GM10847 (cell line): ENCODE results near the gene FHOD3.

Experiments used
- POLR2A ChIP-seq: IDR thresholded peaks from 2 replicates; pipeline ENCODE4 v1.6.1; 2011; ENCODE audit not compliant: insufficient read length; ENCODE audit errors: extremely low read depth

FHOD3 gene

GRCh38 chr18:36792634-36793283 lies 495.2 kb downstream of the FHOD3 start:
- no peak for TF ChIP-seq POLR2A

- TF ChIP-seq POLR2A = no peak
These were observed 501.4 kb downstream of the FHOD3 start for GRCh38 chr18:36798738-36799473.

DNA sequence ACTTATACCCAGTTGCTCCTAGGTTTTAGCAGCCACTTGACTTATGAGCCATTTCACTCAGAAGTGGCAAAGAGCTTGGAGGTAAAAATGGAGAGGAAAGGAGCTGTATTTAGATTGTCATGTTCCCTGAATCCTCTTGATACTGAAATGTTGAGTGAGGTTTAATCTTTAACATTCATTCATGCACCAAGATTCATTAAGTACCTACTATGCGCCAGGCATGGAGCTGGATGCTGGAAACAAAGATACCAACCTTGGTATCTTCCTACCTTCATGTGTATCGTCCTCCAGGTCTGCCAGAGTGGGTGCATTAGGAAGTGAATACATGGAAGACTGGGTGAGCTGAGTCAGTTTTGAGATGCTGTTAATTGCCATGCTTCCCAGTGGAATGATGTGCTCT lies 507.6 kb downstream of the FHOD3 start:
- TF ChIP-seq POLR2A = no peak

GRCh38 chr18:36808681-36809080 lies 511.2 kb downstream of the FHOD3 start:
- no peak for TF ChIP-seq POLR2A

DNA sequence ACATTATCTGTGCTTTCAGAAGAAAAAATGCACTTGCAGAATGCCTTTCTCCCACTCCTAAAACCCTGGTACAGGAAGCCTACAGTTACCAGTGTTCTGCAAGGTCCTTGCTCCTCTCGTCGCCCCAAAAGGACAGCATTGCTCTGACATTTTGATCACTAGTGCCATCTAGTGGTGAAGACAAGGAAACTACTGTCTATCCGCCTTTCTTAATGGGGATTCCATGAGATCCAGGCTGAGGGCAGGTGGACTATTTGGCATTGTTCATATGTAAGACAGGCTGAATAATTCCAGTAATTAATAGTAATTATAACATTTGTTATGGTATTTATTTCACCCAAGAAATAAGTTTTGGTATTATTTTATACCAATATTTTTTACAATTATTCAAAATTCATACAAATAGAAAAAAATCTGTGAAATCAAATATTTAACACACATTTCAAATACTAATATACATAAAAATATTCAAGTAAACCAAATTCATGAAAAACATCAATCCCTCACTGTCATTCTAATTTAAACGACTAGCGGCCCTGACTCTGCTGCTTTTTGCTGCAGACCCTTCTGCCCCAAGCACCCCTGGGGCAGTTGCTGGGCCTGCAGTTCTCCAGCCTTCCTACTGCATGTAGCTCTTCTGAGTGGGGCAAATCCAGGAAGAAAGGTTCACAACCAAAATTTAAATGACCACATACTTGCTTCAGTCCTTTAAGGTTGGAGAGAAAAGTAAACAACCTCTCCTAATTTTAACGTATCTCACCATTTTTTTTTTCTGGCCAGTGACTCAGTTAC lies 512.3 kb downstream of the FHOD3 start:
- no peak for TF ChIP-seq POLR2A

DNA sequence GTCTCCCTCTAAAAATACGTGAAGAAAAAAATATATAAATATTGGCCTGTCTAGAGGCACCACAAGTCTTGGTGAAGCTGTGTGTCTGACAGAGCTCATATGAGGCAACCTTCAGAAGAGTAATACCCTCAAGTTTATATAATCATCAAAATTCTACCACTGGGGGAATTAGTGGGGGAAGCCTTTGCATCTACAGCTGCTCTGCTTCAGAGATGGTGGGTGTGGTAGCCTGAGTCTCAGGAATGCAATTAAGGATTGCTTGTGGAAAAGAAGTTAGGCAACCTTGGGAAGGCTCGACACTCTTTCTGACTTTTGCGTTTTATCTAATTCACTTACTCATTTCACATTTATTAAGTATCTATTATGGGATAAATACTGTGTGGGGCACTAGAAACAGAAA lies 513.9 kb downstream of the FHOD3 start:
- TF ChIP-seq POLR2A = no peak

DNA sequence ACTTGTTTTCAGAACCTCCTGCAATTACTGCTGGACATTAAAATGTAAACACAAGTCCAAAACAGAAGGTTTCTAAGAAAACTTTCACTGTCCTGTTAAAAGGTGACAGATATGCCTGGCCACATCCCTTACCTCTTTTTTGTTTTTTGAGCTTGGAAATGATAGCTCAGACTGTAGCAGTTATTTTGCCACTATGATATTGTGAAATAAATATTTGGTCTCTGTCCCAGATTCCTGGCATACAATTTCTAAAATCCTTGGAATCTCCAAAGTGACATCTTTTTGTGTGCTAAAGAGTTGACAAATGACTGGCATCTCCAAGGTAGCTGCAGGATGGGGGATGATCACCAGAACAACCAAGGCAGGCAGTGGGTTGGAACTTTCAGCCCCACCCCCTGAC lies 514.4 kb downstream of the FHOD3 start:
- TF ChIP-seq POLR2A = no peak

GRCh38 chr18:36812678-36813077 lies 515.2 kb downstream of the FHOD3 start:
- no peak for TF ChIP-seq POLR2A

GRCh38 chr18:36813101-36813775 lies 515.7 kb downstream of the FHOD3 start:
- no peak for TF ChIP-seq POLR2A

DNA sequence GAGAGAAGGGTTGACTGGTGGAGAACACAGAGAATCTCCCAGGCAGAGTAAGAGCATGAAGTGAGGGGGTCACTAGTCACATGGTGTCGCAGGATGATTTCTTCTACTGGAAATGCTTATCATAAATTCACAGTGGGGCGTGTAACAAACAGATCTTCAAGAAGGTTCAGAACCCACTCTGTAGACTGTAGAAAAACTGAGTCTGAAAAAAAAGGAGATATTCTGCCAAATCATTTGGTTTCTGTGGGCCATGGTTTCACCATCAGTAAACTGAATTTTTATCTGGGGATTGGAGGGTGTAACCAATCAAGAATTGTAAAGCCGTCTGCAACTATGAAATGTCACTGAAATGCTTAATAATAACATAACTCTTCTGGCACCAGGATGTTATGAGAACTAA lies 516.3 kb downstream of the FHOD3 start:
- no peak for TF ChIP-seq POLR2A

- no peak for TF ChIP-seq POLR2A
These were observed 517.5 kb downstream of the FHOD3 start for GRCh38 chr18:36814994-36815393.

DNA sequence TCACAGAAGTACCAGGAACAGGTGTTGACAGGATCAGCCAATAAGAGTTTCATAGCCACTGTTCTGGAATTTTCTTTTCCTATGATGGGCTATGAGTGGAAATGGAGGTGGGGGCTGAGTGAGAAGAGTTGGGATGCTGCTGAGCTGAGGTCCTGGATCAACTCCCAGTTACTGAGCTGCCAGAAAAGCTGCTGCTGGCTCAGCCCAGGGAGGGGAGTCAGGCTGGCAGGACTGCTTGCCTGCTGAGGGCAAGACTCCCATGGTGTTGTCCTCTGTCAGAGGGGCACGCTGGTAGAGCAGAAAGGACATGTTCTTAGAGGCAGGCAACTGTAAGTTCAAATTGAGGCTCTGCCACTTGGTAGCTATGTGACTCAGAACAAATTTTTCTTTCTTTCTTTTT lies 519.5 kb downstream of the FHOD3 start:
- no peak for TF ChIP-seq POLR2A

DNA sequence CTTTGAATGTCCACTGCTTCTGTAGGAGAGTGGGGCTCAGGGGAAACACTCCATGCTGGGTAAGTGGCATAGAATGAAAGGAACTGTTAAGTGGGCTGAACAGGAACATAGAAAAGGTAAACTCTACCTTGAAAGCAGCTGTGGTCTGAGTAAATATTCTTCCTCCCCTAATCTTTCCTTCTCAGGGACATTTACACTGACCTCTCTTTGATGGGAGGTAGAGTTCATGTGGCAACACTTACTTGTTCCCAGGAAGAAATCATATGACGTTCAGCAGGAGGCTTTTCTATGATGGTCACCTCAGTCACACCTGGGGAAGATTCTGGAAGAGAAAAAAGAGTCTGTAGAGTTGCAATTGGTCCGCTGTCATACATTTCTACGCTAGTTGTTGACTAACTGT lies 521.1 kb downstream of the FHOD3 start:
- TF ChIP-seq POLR2A = no peak

- no peak for TF ChIP-seq POLR2A
These were observed 522.1 kb downstream of the FHOD3 start for GRCh38 chr18:36819621-36820020.

- TF ChIP-seq POLR2A = no peak
These were observed 524.2 kb downstream of the FHOD3 start for GRCh38 chr18:36821681-36822080.
